ENCODE results near the gene ZNF592.
A peak's percentile ranks its signal among the peaks of the same experiment; 100 is the strongest.
"Not testable (repeated sequence)": the region's sequence is repeated elsewhere in the genome, so short reads cannot be mapped to it uniquely, and the experiment has no call there.

The ZNF592 gene

DNA sequence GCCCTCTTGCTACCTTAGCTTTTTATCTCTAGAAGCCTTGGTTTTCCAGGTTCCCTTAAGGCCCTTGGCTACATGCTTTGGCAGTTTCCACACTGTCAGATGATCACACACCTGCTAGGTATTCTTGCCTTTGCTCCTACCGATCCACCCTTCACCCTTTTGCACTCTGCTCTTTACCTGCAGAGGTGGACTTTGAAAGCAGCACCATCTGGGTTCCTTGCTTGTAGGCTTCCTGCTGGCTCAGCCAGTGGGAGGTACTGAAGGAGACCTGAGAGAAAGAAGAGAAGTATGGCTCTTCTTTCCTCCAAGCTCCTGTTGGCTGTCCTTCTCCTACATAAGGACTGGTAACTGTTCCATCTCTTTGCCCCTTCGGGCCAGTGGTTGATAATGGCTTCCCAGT lies 7.3 kb upstream of the ZNF592 start:
- DNase-seq (ENCODE audit: low read depth in 1 of 2, low spot score in 1 of 2): no peak

GRCh38 chr15:84747416-84748273 lies 747 bp upstream of the ZNF592 start:
- DNase-seq (ENCODE audit: low read depth in 1 of 2, low spot score in 1 of 2): peak; percentile 48 to 58

GRCh38 chr15:84749111-84749991 lies 959 bp downstream of the ZNF592 start:
- no peak for DNase-seq (ENCODE audit: low read depth in 1 of 2, low spot score in 1 of 2)

- DNase-seq (ENCODE audit: low read depth in 1 of 2, low spot score in 1 of 2): no peak
Observed at GRCh38 chr15:84750583-84751092, 2.2 kb downstream of the ZNF592 start.

- not testable (repeated sequence) for DNase-seq (ENCODE audit: low read depth in 1 of 2, low spot score in 1 of 2)
Observed at GRCh38 chr15:84751721-84752120, 3.3 kb downstream of the ZNF592 start.

GRCh38 chr15:84752195-84752594 lies 3.8 kb downstream of the ZNF592 start:
- no peak for DNase-seq (ENCODE audit: low read depth in 1 of 2, low spot score in 1 of 2)

DNA sequence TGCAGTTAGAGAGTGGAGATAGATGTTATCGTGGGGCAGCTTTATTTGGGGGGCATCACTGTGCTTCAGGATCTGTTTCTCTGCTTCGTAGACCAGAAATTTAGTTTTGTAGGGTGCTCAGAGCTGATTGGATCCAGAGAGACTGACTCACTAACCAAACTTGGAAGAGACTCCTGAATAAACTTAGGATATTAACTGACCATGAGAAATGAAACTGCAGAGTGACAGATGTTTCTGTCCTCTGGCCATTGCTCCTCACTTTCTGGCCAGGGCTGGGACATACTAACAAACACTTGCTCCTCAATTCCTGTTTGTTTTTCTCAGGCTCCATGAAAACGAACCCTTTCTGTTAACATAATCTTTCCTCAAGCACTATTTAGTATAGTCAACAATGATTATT lies 4.3 kb downstream of the ZNF592 start:
- DNase-seq (ENCODE audit: low read depth in 1 of 2, low spot score in 1 of 2): no peak

- not testable (repeated sequence) for DNase-seq (ENCODE audit: low read depth in 1 of 2, low spot score in 1 of 2)
Observed at GRCh38 chr15:84754889-84755288, 6.5 kb downstream of the ZNF592 start.

DNA sequence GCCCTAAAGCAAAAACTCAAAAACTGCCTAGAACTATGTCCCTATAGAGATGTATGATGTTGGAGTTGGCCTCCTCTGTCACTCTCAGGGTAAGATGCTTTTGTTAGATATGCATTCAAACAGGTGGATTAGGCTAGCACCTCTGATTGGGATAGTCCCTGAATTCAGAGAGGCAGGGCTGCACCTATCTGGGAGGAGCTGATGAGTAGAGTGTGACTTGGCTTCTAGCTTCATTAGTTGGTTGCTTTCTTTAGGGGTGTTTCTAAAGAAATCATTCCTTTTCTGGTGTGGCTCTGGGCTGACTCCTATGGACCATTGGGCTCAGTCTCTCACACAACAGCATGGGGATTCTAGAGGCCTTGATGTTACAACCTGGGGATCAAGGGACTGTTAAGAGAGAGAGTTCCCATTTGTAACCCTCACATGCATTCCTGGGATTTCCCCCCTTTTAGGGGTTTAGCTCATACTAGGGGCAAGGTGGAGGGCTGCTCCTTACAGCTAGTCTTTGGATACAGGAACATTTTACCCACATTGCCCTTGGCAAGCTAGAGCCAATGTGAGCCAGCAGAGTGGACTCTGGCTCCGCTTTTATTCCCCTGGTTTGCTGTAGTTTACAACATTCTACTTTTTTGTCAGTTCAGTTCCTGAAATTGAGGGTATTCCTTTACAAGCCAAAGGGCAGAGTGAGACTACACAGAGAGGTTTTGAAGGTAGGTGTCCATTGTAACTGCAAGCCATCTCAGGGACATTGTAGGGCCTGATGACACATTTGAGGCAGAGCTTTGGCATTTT lies 7.5 kb downstream of the ZNF592 start:
- no peak for DNase-seq (ENCODE audit: low read depth in 1 of 2, low spot score in 1 of 2)

GRCh38 chr15:84759018-84759417 lies 10.6 kb downstream of the ZNF592 start:
- DNase-seq (ENCODE audit: low read depth in 1 of 2, low spot score in 1 of 2): no peak

- DNase-seq (ENCODE audit: low read depth in 1 of 2, low spot score in 1 of 2): no peak
Observed at GRCh38 chr15:84760219-84760618, 11.8 kb downstream of the ZNF592 start.

DNA sequence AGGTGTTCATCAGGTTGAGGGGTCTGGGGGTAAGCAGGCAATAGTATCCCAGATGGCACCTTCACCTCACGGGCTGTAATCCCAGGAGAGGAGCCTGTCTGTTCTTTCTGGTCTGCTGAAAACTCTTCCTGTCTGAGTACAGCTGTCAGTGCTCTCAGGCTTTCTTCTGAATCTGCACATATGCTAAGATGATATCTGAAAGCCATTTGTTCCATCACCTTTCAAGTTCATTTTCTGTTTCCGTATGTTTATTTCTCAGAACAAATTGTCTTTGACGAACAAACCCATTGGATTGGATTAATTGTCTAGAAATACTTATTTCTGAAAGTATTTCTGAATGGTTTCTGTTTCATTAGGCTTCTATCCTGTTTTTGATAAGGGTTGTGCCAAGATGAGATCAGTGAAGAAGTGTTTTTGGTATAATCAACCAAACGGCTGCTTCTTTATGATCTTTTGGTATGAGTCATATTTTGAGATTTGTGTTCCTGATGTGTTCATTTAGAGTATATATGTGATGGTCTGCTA lies 13.3 kb downstream of the ZNF592 start:
- DNase-seq (ENCODE audit: low read depth in 1 of 2, low spot score in 1 of 2): no peak

DNA sequence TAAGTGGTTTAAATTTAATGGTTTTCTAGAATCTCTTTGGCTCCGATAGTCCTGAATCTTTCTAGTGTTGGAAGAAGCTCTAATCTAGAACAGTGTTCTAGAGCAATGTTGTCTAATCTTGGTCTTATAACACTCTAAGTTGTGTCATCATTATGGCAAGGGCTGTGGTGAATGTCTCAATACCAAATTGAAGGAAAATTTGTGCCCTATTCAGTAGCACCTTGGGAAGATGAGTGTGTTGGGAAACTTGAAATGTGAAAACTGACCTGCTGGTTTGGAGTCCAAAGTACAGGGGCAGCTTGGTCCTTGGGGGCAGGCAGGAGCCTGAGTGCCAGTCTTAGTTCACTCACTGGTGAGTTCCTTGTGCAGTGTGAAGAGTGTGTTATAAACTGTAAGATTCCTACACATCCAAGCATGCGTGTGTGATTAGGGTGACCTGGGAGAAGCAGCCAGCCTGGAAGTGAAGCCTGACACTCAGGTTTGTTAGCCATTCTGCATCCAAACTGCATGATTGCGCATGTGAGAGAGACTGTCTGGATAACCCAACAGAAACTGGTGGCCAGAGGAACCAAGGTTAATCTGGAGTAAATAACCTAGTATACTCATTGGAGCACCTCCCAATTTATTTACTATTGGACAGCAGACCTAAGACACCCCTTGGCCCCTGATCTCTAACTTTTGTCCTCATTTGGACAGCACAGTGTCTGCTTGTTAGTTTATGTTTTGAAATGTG lies 14.6 kb downstream of the ZNF592 start:
- no peak for DNase-seq (ENCODE audit: low read depth in 1 of 2, low spot score in 1 of 2)

GRCh38 chr15:84764585-84764984 lies 16.2 kb downstream of the ZNF592 start:
- no peak for DNase-seq (ENCODE audit: low read depth in 1 of 2, low spot score in 1 of 2)

- no peak for DNase-seq (ENCODE audit: low read depth in 1 of 2, low spot score in 1 of 2)
Observed at GRCh38 chr15:84764989-84765388, 16.6 kb downstream of the ZNF592 start.

DNA sequence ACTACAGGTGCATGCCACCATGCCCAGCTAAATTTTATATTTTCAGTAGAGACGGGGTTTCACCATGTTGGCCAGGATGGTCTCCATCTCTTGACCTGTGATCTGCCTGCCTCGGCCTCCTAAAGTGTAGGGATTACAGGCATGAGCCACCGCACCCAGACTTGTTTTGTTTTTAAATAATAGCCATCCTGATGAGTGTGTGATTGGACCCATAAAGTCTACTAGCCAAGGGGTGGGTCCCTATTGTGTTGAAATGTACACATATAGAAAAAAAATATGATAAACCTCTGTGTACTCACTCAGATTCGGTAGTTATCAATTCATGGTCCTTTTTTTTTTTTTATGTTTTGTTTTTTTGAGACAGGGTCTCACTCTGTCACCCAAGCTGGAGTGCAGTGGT lies 17.3 kb downstream of the ZNF592 start:
- DNase-seq (ENCODE audit: low read depth in 1 of 2, low spot score in 1 of 2): no peak

- no peak for DNase-seq (ENCODE audit: low read depth in 1 of 2, low spot score in 1 of 2)
Observed at GRCh38 chr15:84766461-84767035, 18.2 kb downstream of the ZNF592 start.

DNA sequence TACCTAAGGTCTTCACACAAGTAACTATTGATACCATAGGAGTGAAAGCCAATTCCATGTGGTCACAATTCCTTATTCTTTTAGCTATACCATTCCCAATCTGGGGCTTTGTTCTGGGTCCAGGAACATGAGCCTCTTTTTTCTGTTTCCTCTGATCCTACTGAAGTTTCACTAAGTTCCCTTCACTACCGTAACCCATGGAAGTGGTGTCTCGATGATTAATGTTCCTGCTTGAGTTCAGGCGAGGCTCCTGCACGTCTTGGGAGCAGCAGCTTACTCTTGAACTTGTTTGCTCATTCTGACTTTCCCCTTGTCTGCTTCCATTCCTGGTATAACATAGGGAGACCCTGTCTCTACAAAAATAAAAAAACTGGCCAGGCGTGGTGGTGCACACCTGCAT lies 23.6 kb downstream of the ZNF592 start:
- DNase-seq (ENCODE audit: low read depth in 1 of 2, low spot score in 1 of 2): no peak

GRCh38 chr15:84772467-84772866 lies 24.1 kb downstream of the ZNF592 start:
- DNase-seq (ENCODE audit: low read depth in 1 of 2, low spot score in 1 of 2): no peak

DNA sequence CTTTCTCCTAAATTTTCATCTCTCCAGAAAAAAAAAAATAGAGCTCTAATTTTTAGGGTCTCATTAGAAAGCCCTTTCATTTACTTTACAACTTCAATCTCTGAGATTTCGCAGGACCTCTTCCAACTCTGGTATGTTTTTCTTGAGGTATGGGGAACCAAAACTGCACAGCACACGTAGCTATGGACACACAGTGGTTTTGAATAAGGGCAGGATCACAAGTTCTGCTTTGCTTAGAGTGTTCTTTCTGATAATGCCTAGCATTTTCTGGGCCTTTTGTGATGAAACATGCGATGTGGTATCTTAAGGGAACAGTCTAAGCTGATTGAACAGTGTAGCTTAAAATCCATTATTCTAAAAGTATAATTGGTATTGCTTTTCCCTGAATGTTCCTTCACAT lies 25.3 kb downstream of the ZNF592 start:
- DNase-seq (ENCODE audit: low read depth in 1 of 2, low spot score in 1 of 2): no peak
